Keratinocyte (primary cell): ENCODE results near the gene WNT8A. TPM values are rescaled to one million over a fixed set of nuclear protein-coding genes. Genes with fewer than 3 reads are reported as not detected.
"Not testable (repeated sequence)": the region's sequence is repeated elsewhere in the genome, so short reads cannot be mapped to it uniquely, and the experiment has no call there.

Experiments used
- DNase-seq: peaks from one replicate; pipeline ENCODE4 v3.0.0-alpha.2; 2011; ENCODE audit warnings: low read depth, missing footprints, low spot score
- FAIRE-seq: peaks from 2 replicates; lab custom pipeline; 2011; peaks lifted over from hg19 to GRCh38; lab: Jason Lieb, UNC
- H2AFZ ChIP-seq: 2 replicates; pipeline ENCODE4 v1.6.0; 2012; ENCODE audit warnings: low read length, control low read depth, inconsistent platforms; ENCODE audit not compliant: control insufficient read depth
- H3K27ac ChIP-seq: 2 replicates; pipeline ENCODE4 v1.5.1; 2011; ENCODE audit warnings: low read length; ENCODE audit not compliant: control insufficient read depth, insufficient read depth
- H3K27me3 ChIP-seq: 3 replicates; pipeline ENCODE4 v1.6.0; 2011; ENCODE audit warnings: low read length; ENCODE audit not compliant: control insufficient read depth, insufficient read depth; ENCODE audit errors: extremely low read depth
- H3K36me3 ChIP-seq, 2 experiments: 2 replicates in 1 of 2; 3 replicates in 1 of 2; pipeline ENCODE4 v1.5.1; 2011; ENCODE audit warnings: low read length in 2 of 2, mild to moderate bottlenecking in 1 of 2; ENCODE audit not compliant: control insufficient read depth in 2 of 2, insufficient read depth in 2 of 2; ENCODE audit errors: extremely low read depth in 1 of 2
- H3K4me1 ChIP-seq: 3 replicates; pipeline ENCODE4 v1.5.1; 2011; ENCODE audit warnings: low read length; ENCODE audit not compliant: control insufficient read depth, insufficient read depth; ENCODE audit errors: extremely low read depth
- H3K4me2 ChIP-seq: 3 replicates; pipeline ENCODE4 v1.6.0; 2011; ENCODE audit warnings: low read depth, low read length; ENCODE audit not compliant: control insufficient read depth, insufficient read depth; ENCODE audit errors: extremely low read depth
- H3K4me3 ChIP-seq, 3 experiments: fragments of 200-600 bp in 1 of 3; sonication (generic) in 1 of 3; 2 replicates in 2 of 3; 3 replicates in 1 of 3; pipeline ENCODE4 v1.5.1; 2011 to 2016; ENCODE audit warnings: low read length in 3 of 3, mild to moderate bottlenecking in 3 of 3, control low read depth in 2 of 3, inconsistent platforms in 1 of 3, low read depth in 1 of 3, mixed read lengths in 1 of 3, mixed run types in 1 of 3, moderate library complexity in 1 of 3; ENCODE audit not compliant: control insufficient read depth in 2 of 3, insufficient read depth in 2 of 3; ENCODE audit errors: extremely low read depth in 1 of 3
- H3K79me2 ChIP-seq: 2 replicates; pipeline ENCODE4 v1.6.0; 2012; ENCODE audit warnings: low read length; ENCODE audit not compliant: control insufficient read depth, insufficient read depth
- H3K9ac ChIP-seq: 3 replicates; pipeline ENCODE4 v1.6.0; 2011; ENCODE audit warnings: low read length; ENCODE audit not compliant: control insufficient read depth, insufficient read depth; ENCODE audit errors: extremely low read depth
- H3K9me1 ChIP-seq: 3 replicates; pipeline ENCODE4 v1.6.0; 2011; ENCODE audit warnings: low read length; ENCODE audit not compliant: control insufficient read depth, insufficient read depth; ENCODE audit errors: extremely low read depth
- H3K9me3 ChIP-seq: 2 replicates; pipeline ENCODE4 v1.5.1; 2012; ENCODE audit warnings: low read depth, low read length; ENCODE audit not compliant: control insufficient read depth
- H4K20me1 ChIP-seq: 3 replicates; pipeline ENCODE4 v1.6.0; 2011; ENCODE audit warnings: low read length; ENCODE audit not compliant: control insufficient read depth, insufficient read depth; ENCODE audit errors: extremely low read depth
- CTCF ChIP-seq, 3 experiments: IDR thresholded peaks in 1 of 3; conservative IDR thresholded peaks in 1 of 3; optimal IDR thresholded peaks in 1 of 3; 2 replicates in 2 of 3; 3 replicates in 1 of 3; pipeline versions ENCODE3 to v1.5.1; 2011; ENCODE audit warnings: low read length in 3 of 3, mild to moderate bottlenecking in 3 of 3, moderate library complexity in 2 of 3, control low read depth in 1 of 3, inconsistent platforms in 1 of 3; ENCODE audit not compliant: insufficient read depth in 2 of 3; ENCODE audit errors: extremely low read depth in 1 of 3
- EZH2 ChIP-seq: IDR thresholded peaks from one replicate; pipeline ENCODE4 v1.6.1; 2012; ENCODE audit warnings: inconsistent platforms, mild to moderate bottlenecking, low read length, moderate library complexity
- dilution Hi-C: fragments of 300-500 bp; cut with MboI; formaldehyde crosslinking; loops from one replicate; pipeline ENCODE4 v1.7.0; 2020; ENCODE audit warnings: low sequenced_read_pairs; ENCODE audit not compliant: extremely low pct_ligation_motif_present
- polyA plus RNA-seq, 5 experiments: library from polyadenylated mRNA; depleted of rRNA in 3 of 5; stranded (reverse) in 3 of 5; stranded (forward) in 1 of 5; unstranded in 1 of 5; fragments of >200 nt; gene quantifications; 1 replicate in 1 of 5; 2 replicates in 3 of 5; 3 replicates in 1 of 5; pipeline versions ENCODE4 v1.2.1 to v1.2.3, GENCODE V29; 2011 to 2012; ENCODE audit warnings: missing spikeins in 2 of 5, low read depth in 1 of 5, low replicate concordance in 1 of 5

WNT8A gene
- polyA plus RNA-seq, 1 donor (not counting 4 experiments of a cell fraction or from before 2014, with no cell fraction given), result not detected

- TF ChIP-seq EZH2 (no peak), CTCF (optimal IDR thresholded peaks at IDR 0.05 in 1 of 3, IDR thresholded peaks at IDR 0.05 in 1 of 3, conservative IDR thresholded peaks at IDR 0.05 in 1 of 3; ENCODE audit: extremely low read depth in 1 of 3, insufficient read depth in 2 of 3, low read length in 3 of 3) (no peak)
- H3K4me1 ChIP-seq, result no peaks in the 10 kb centered on the region
- H3K27me3 ChIP-seq, result no peaks in the 10 kb centered on the region
- DNase-seq, result no peak
- no peak overlapping the region for H3K4me3 ChIP-seq
- no peak for FAIRE-seq
- H3K4me2 ChIP-seq, result no peak overlapping the region
- no peaks in the 10 kb centered on the region for H3K36me3 ChIP-seq
- H3K27ac ChIP-seq, result no peak overlapping the region
- dilution Hi-C loops, result no loop called here
- no peak overlapping the region for H3K9ac ChIP-seq
- H3K79me2 ChIP-seq, result no peaks in the 10 kb centered on the region
- H2AFZ ChIP-seq, result peak overlapping the region; percentile 67
- no peaks in the 10 kb centered on the region for H3K9me3 ChIP-seq
- no peaks in the 10 kb centered on the region for H3K9me1 ChIP-seq
- no peaks in the 10 kb centered on the region for H4K20me1 ChIP-seq
These were observed 32.2 kb upstream of the WNT8A start for GRCh38 chr5:138051441-138052296.

GRCh38 chr5:138052718-138053117, 31.1 kb upstream of the WNT8A start:
- not testable (repeated sequence) for FAIRE-seq, H3K27ac ChIP-seq

More at GRCh38 chr5:138052718-138053117, 31.1 kb upstream of the WNT8A start:
- H3K36me3 ChIP-seq, H3K4me2 ChIP-seq, H3K9ac ChIP-seq, H3K4me3 ChIP-seq, DNase-seq, H3K79me2 ChIP-seq, H3K9me1 ChIP-seq, dilution Hi-C loops, H3K4me1 ChIP-seq, H2AFZ ChIP-seq, H4K20me1 ChIP-seq, H3K27me3 ChIP-seq, H3K9me3 ChIP-seq: not testable (repeated sequence)
